ENCODE measurements around the gene KCNQ1.

DNA sequence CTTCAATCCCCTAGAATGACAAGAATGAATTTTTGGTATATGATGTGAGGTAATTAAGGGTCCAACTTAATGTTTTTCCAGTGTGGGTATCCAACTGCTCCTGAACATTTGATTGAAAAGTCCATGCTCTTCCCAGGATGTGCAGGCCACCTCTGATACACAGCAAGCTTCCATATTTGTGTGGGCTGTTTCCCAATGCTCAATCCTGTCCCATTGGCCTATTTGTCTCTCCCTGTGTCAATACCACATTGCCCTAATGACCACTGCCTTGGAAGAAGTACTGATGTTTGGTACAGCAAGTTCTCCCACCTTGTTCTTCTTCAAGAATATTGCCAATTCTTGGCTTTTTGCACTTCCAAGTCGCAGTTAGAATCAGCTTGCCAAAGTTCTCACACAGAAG lies 212.1 kb downstream of the KCNQ1 start:
- no peak for TF ChIP-seq POLR2AphosphoS5 (IDR thresholded peaks at IDR 0.05)
- TF ChIP-seq, protein P1, sequence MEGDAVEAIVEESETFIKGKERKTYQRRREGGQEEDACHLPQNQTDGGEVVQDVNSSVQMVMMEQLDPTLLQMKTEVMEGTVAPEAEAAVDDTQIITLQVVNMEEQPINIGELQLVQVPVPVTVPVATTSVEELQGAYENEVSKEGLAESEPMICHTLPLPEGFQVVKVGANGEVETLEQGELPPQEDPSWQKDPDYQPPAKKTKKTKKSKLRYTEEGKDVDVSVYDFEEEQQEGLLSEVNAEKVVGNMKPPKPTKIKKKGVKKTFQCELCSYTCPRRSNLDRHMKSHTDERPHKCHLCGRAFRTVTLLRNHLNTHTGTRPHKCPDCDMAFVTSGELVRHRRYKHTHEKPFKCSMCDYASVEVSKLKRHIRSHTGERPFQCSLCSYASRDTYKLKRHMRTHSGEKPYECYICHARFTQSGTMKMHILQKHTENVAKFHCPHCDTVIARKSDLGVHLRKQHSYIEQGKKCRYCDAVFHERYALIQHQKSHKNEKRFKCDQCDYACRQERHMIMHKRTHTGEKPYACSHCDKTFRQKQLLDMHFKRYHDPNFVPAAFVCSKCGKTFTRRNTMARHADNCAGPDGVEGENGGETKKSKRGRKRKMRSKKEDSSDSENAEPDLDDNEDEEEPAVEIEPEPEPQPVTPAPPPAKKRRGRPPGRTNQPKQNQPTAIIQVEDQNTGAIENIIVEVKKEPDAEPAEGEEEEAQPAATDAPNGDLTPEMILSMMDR (IDR thresholded peaks at IDR 0.05), result no peak
- no peak for TF ChIP-seq POLR2A (IDR thresholded peaks at IDR 0.05)
